SK-N-SH treated with all-trans-retinoic acid at 6 μM for 48 hours (cell line): ENCODE results near the gene CGRRF1.

Source experiments
- ARNTL ChIP-seq: fragments of 450-650 bp; formaldehyde crosslinking; IDR thresholded peaks from 2 replicates; pipeline ENCODE4 v1.5.0; 2020; ENCODE audit warnings: low read depth, mild to moderate bottlenecking, moderate library complexity, borderline replicate concordance
- OSR1 ChIP-seq: fragments of 250-450 bp; sonication (Bioruptor Pico); IDR thresholded peaks from 2 replicates; pipeline ENCODE4 v1.8.0; 2022; ENCODE audit warnings: moderate library complexity, mild to moderate bottlenecking, inconsistent platforms
- ZNF565 ChIP-seq: fragments of 450-650 bp; formaldehyde crosslinking; conservative IDR thresholded peaks from 2 replicates; pipeline ENCODE4 v1.5.0; 2020; ENCODE audit warnings: low read depth, mild to moderate bottlenecking, moderate library complexity
- ZNF8 ChIP-seq: fragments of 450-650 bp; formaldehyde crosslinking; IDR thresholded peaks from 2 replicates; pipeline ENCODE4 v1.5.0; 2020; ENCODE audit warnings: mild to moderate bottlenecking, moderate library complexity

GRCh38 chr14:54488646-54489317, 20.9 kb upstream of the CGRRF1 start, which contains the start of gene GMFB:
- no peak for TF ChIP-seq OSR1
- TF ChIP-seq ZNF565 (CRISPR knock-in tag): no peak
- TF ChIP-seq ARNTL (CRISPR knock-in tag): 0 out of 2 replicates have a peak, but pooled peaks have one; percentile 62
- TF ChIP-seq ZNF8 (CRISPR knock-in tag): no peak
